NCI-H1694 treated with DMSO at 0.1 percent for 48 hours (cell line): ENCODE measurements around the gene CLEC16A.
A peak's percentile ranks its signal among the peaks of the same experiment; 100 is the strongest.

ENCODE experiments used
- DNase-seq: peaks from one replicate; lab custom pipeline; 2025; lab: John Stamatoyannopoulos, UW

The CLEC16A gene

GRCh38 chr16:11045846-11046245, 101.5 kb downstream of the CLEC16A start:
- DNase-seq = no peak

GRCh38 chr16:11046382-11046931, 102.1 kb downstream of the CLEC16A start:
- no peak for DNase-seq

- DNase-seq = peak; percentile 84
Measured at GRCh38 chr16:11047057-11047456, 102.7 kb downstream of the CLEC16A start.

- DNase-seq = peak; percentile 5
Measured at GRCh38 chr16:11047939-11048800, 103.8 kb downstream of the CLEC16A start.

- no peak for DNase-seq
Measured at GRCh38 chr16:11049396-11050059, 105.2 kb downstream of the CLEC16A start.

GRCh38 chr16:11050536-11050935, 106.2 kb downstream of the CLEC16A start:
- DNase-seq = no peak

- no peak for DNase-seq
Measured at GRCh38 chr16:11050944-11051343, 106.6 kb downstream of the CLEC16A start.

- no peak for DNase-seq
Measured at GRCh38 chr16:11051430-11051829, 107.1 kb downstream of the CLEC16A start.

- DNase-seq = no peak
Measured at GRCh38 chr16:11051879-11052808, 107.8 kb downstream of the CLEC16A start.

GRCh38 chr16:11053916-11054460, 109.6 kb downstream of the CLEC16A start:
- DNase-seq = peak; percentile 88

- no peak for DNase-seq
Measured at GRCh38 chr16:11056090-11056992, 112.0 kb downstream of the CLEC16A start.

GRCh38 chr16:11056993-11057649, 112.8 kb downstream of the CLEC16A start:
- DNase-seq = peak; percentile 46

- DNase-seq = peak; percentile 20
Measured at GRCh38 chr16:11057711-11058345, 113.5 kb downstream of the CLEC16A start.

GRCh38 chr16:11058832-11059231, 114.5 kb downstream of the CLEC16A start:
- DNase-seq = no peak

GRCh38 chr16:11059588-11059987, 115.2 kb downstream of the CLEC16A start:
- DNase-seq = no peak

- no peak for DNase-seq
Measured at GRCh38 chr16:11060364-11060763, 116.0 kb downstream of the CLEC16A start.

- no peak for DNase-seq
Measured at GRCh38 chr16:11060842-11061241, 116.5 kb downstream of the CLEC16A start.

- DNase-seq = no peak
Measured at GRCh38 chr16:11061629-11062270, 117.4 kb downstream of the CLEC16A start.
